Measurements from ENCODE around the gene MGAT5B.

DNA sequence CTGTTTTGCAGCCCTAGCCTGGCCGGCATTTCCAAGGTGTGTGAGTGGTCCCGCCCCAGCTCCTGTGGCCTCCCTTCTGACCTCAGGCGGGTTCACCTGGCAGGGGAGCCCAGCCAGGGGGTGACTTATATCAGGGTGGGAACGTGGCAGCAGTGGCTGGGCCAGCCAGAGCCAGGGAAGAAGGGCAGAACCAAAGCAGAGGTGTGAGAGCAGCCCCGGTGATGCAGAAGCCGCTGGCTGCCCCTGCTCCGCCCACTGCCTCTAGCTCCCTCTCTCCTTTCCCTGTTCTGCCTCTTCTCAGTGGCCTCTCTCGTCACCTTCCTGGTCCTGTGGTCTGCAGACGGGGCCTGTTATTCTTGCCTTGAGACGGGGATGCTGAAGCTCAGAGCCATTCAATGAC lies 12.1 kb downstream of the MGAT5B start:
- TF ChIP-seq, protein P1, sequence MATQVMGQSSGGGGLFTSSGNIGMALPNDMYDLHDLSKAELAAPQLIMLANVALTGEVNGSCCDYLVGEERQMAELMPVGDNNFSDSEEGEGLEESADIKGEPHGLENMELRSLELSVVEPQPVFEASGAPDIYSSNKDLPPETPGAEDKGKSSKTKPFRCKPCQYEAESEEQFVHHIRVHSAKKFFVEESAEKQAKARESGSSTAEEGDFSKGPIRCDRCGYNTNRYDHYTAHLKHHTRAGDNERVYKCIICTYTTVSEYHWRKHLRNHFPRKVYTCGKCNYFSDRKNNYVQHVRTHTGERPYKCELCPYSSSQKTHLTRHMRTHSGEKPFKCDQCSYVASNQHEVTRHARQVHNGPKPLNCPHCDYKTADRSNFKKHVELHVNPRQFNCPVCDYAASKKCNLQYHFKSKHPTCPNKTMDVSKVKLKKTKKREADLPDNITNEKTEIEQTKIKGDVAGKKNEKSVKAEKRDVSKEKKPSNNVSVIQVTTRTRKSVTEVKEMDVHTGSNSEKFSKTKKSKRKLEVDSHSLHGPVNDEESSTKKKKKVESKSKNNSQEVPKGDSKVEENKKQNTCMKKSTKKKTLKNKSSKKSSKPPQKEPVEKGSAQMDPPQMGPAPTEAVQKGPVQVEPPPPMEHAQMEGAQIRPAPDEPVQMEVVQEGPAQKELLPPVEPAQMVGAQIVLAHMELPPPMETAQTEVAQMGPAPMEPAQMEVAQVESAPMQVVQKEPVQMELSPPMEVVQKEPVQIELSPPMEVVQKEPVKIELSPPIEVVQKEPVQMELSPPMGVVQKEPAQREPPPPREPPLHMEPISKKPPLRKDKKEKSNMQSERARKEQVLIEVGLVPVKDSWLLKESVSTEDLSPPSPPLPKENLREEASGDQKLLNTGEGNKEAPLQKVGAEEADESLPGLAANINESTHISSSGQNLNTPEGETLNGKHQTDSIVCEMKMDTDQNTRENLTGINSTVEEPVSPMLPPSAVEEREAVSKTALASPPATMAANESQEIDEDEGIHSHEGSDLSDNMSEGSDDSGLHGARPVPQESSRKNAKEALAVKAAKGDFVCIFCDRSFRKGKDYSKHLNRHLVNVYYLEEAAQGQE (IDR thresholded peaks at IDR 0.05; ENCODE audit: insufficient read depth in 1 of 2, low read depth in 2 of 2, low read length in 2 of 2) = no peak
- TF ChIP-seq TAF1 (IDR thresholded peaks at IDR 0.05; ENCODE audit: borderline replicate concordance, insufficient read depth, low read length) = no peak

Measured in PFSK-1 (cell line).